MM.1S (cell line): Measurements from ENCODE around the gene FIP1L1.

Source experiments
- DNase-seq: peaks from one replicate; pipeline ENCODE4 v3.0.0-alpha.2; 2015
- H2AFZ ChIP-seq: fragments of 300-600 bp; sonication (generic); 2 replicates; pipeline ENCODE4 v1.6.0; 2016; ENCODE audit warnings: antibody characterized with exemption, low read length
- H3F3A ChIP-seq: fragments of 300-600 bp; sonication (generic); 2 replicates; pipeline ENCODE4 v1.6.1; 2016; ENCODE audit warnings: mild to moderate bottlenecking, antibody characterized with exemption, low read length, moderate library complexity, mixed read lengths; ENCODE audit not compliant: insufficient read depth
- H3K27ac ChIP-seq: fragments of 300-600 bp; sonication (generic); 2 replicates; pipeline ENCODE4 v1.5.1; 2016; ENCODE audit warnings: mild to moderate bottlenecking, low read length
- H3K27me3 ChIP-seq: fragments of 300-600 bp; sonication (generic); replicated peaks from 2 replicates; pipeline ENCODE4 v1.6.0; 2016; ENCODE audit warnings: low read length; ENCODE audit not compliant: insufficient read depth
- H3K36me3 ChIP-seq: fragments of 300-600 bp; sonication (generic); replicated peaks from 2 replicates; pipeline ENCODE4 v1.6.1; 2016; ENCODE audit warnings: mild to moderate bottlenecking, low read length, mixed read lengths; ENCODE audit not compliant: insufficient read depth
- H3K4me1 ChIP-seq: fragments of 300-600 bp; sonication (generic); 2 replicates; pipeline ENCODE4 v1.6.1; 2016; ENCODE audit warnings: low read length, mixed read lengths
- H3K4me2 ChIP-seq: fragments of 300-600 bp; sonication (generic); 2 replicates; pipeline ENCODE4 v1.6.0; 2016; ENCODE audit warnings: low read depth, low read length
- H3K4me3 ChIP-seq: fragments of 300-600 bp; sonication (generic); 2 replicates; pipeline ENCODE4 v1.5.1; 2016; ENCODE audit warnings: low read length, mixed read lengths
- H3K79me2 ChIP-seq: fragments of 300-600 bp; sonication (generic); 2 replicates; pipeline ENCODE4 v1.6.1; 2016; ENCODE audit warnings: mixed run types, low read length, mixed read lengths
- H3K9ac ChIP-seq: fragments of 300-600 bp; sonication (generic); 2 replicates; pipeline ENCODE4 v1.6.1; 2016; ENCODE audit warnings: low read length, mixed read lengths
- H3K9me2 ChIP-seq: fragments of 300-600 bp; sonication (generic); replicated peaks from 2 replicates; pipeline ENCODE4 v1.6.1; 2016; ENCODE audit warnings: mild to moderate bottlenecking, low read length, mixed read lengths; ENCODE audit not compliant: insufficient read depth
- H3K9me3 ChIP-seq: fragments of 300-600 bp; sonication (generic); replicated peaks from 2 replicates; pipeline ENCODE4 v1.6.1; 2016; ENCODE audit warnings: mild to moderate bottlenecking, low read length, mixed read lengths; ENCODE audit not compliant: insufficient read depth
- H4K20me1 ChIP-seq: fragments of 300-600 bp; sonication (generic); 2 replicates; pipeline ENCODE4 v1.6.1; 2016; ENCODE audit warnings: mild to moderate bottlenecking, low read length, moderate library complexity, mixed read lengths; ENCODE audit not compliant: insufficient read depth
- EZH2 ChIP-seq: fragments of 300-600 bp; sonication (generic); optimal IDR thresholded peaks from 2 replicates; pipeline ENCODE3; 2017; ENCODE audit warnings: low read depth, mild to moderate bottlenecking, antibody characterized with exemption, low read length, mixed read lengths
- EZH2phosphoT487 ChIP-seq: fragments of 300-600 bp; sonication (generic); IDR thresholded peaks from 2 replicates; pipeline ENCODE4 v1.6.1; 2018; ENCODE audit warnings: antibody characterized with exemption, low read length
- TF ChIP-seq, protein P1 (sequence below): fragments of 300-600 bp; sonication (generic); IDR thresholded peaks from 2 replicates; pipeline ENCODE4 v1.5.1; 2016; ENCODE audit warnings: antibody characterized with exemption, low read length, mixed read lengths

Gene FIP1L1

DNA sequence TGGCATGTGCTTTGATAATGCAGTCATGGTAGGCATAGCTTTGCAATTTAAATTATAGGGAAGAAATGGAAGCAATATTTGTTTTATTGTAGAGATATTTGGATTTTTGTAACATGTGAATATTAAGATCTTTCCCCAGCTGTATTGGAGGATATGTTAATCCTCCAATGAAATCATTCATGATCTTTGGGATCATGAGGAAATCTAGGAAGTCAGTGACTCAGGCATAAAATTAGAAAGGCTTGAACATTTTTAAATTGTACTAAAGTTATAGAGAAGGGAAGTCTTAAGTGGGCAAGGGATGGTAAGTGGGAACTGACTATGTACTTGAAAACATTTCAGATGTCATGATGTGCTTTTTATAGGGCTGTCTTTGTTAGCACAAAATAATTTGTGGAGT lies 46.8 kb downstream of the FIP1L1 start:
- Histone ChIP-seq H3K36me3 (0 out of 2 replicates have a peak, but pooled peaks cover 6% of the 10 kb centered on the region), H3K4me1 (no peaks in the 10 kb centered on the region), H3K4me2 (no peak overlapping the region), H2AFZ (no peak overlapping the region), H3K4me3 (no peak overlapping the region), H3K9ac (no peak overlapping the region), H3K9me2 (no peaks in the 10 kb centered on the region), H3F3A (no peaks in the 10 kb centered on the region), H4K20me1 (no peaks in the 10 kb centered on the region), H3K9me3 (no peaks in the 10 kb centered on the region), H3K27me3 (no peaks in the 10 kb centered on the region), H3K27ac (no peak overlapping the region), H3K79me2 (no peaks in the 10 kb centered on the region)
- TF ChIP-seq EZH2phosphoT487 = no peak
- TF ChIP-seq, protein P1, sequence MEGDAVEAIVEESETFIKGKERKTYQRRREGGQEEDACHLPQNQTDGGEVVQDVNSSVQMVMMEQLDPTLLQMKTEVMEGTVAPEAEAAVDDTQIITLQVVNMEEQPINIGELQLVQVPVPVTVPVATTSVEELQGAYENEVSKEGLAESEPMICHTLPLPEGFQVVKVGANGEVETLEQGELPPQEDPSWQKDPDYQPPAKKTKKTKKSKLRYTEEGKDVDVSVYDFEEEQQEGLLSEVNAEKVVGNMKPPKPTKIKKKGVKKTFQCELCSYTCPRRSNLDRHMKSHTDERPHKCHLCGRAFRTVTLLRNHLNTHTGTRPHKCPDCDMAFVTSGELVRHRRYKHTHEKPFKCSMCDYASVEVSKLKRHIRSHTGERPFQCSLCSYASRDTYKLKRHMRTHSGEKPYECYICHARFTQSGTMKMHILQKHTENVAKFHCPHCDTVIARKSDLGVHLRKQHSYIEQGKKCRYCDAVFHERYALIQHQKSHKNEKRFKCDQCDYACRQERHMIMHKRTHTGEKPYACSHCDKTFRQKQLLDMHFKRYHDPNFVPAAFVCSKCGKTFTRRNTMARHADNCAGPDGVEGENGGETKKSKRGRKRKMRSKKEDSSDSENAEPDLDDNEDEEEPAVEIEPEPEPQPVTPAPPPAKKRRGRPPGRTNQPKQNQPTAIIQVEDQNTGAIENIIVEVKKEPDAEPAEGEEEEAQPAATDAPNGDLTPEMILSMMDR = no peak
- TF ChIP-seq EZH2 = no peak
- no peak for DNase-seq

DNA sequence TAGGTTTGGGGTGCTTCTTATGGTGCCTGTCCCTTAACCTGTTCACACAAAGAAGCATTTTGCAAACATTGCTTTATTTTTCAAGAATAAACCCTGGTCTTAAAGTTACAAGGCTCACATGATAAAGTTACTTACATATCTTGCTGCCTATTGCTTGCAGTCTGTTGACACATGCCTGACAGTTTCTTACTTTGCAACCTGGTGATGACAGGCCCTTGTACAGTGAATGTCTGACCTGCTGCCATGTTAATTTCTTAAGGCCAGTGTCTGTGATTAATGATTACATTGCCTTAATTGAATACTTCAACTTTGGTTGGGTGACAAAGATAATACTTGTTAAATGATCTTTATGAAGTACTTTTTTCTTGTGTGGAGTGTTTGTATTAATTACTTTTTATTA lies 49.9 kb downstream of the FIP1L1 start:
- no peaks in the 10 kb centered on the region for H4K20me1 ChIP-seq
- H3K27ac ChIP-seq = no peak overlapping the region
- H3K9ac ChIP-seq = no peak overlapping the region
- no peak for DNase-seq
- no peak overlapping the region for H3K4me2 ChIP-seq
- H3K36me3 ChIP-seq = peaks cover 6% of the 10 kb centered on the region; the same call in 1 of the 2 replicates
- no peak overlapping the region for H3K4me3 ChIP-seq
- H3K79me2 ChIP-seq = 0 out of 2 replicates have a peak, but pooled peaks cover 3% of the 10 kb centered on the region
- H3K9me3 ChIP-seq = no peaks in the 10 kb centered on the region
- H2AFZ ChIP-seq = no peak overlapping the region
- no peaks in the 10 kb centered on the region for H3F3A ChIP-seq
- TF ChIP-seq EZH2phosphoT487 = no peak
- TF ChIP-seq EZH2 = no peak
- TF ChIP-seq, protein P1 = no peak
- no peaks in the 10 kb centered on the region for H3K4me1 ChIP-seq
- no peaks in the 10 kb centered on the region for H3K9me2 ChIP-seq
- no peaks in the 10 kb centered on the region for H3K27me3 ChIP-seq

DNA sequence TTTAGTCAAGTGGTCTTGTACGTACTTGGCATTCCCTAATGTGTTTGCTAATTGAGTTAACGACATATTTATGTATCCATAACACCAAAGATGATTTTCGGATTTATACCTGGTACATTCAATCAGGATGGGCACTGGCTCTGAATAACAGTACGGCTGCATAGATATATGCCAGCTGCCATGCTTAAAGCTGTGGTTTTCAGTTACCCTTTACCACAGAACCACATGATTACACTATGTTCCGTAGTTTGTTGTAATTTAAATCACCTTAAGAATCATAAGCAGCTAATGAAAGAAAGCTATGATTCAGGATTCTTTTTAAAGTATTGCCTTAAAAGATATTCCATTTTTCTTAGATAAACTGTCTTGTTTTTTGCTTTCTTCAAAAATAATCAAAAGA lies 53.6 kb downstream of the FIP1L1 start:
- H3K4me2 ChIP-seq = no peak overlapping the region
- peaks cover 6% of the 10 kb centered on the region; the same call in 1 of the 2 replicates for H3K36me3 ChIP-seq
- no peaks in the 10 kb centered on the region for H3K27me3 ChIP-seq
- H3K4me1 ChIP-seq = no peaks in the 10 kb centered on the region
- no peaks in the 10 kb centered on the region for H3K9me3 ChIP-seq
- H3K4me3 ChIP-seq = no peak overlapping the region
- H2AFZ ChIP-seq = no peak overlapping the region
- no peaks in the 10 kb centered on the region for H3F3A ChIP-seq
- TF ChIP-seq EZH2phosphoT487 (no peak), EZH2 (no peak)
- TF ChIP-seq, protein P1 = no peak
- H3K9ac ChIP-seq = no peak overlapping the region
- H3K79me2 ChIP-seq = 0 out of 2 replicates have a peak, but pooled peaks cover 3% of the 10 kb centered on the region
- H4K20me1 ChIP-seq = no peaks in the 10 kb centered on the region
- DNase-seq = no peak
- no peaks in the 10 kb centered on the region for H3K9me2 ChIP-seq
- no peak overlapping the region for H3K27ac ChIP-seq
